Measurements from ENCODE around the gene BCAP29.

GRCh38 chr7:107580716-107581383, 804 bp downstream of the BCAP29 start:
- no peak for TF ChIP-seq POLR2A (IDR thresholded peaks at IDR 0.05; ENCODE audit: low read depth, low read length)
- no peak for TF ChIP-seq POLR2AphosphoS5 (IDR thresholded peaks at IDR 0.05; ENCODE audit: low read depth, low read length)
- TF ChIP-seq TAF1 (IDR thresholded peaks at IDR 0.05; ENCODE audit: low read depth, low read length) = no peak
- no peak for TF ChIP-seq SPI1 (IDR thresholded peaks at IDR 0.05; ENCODE audit: low read depth, low read length)
- TF ChIP-seq POU2F2 (IDR thresholded peaks at IDR 0.05; ENCODE audit: low read depth, low read length) = no peak

All from GM12891 (cell line).